ENCODE measurements around the gene ZBTB12. TPM values are rescaled to one million over a fixed set of nuclear protein-coding genes. Genes with fewer than 3 reads are reported as not detected.
"Not testable (repeated sequence)": the region's sequence is repeated elsewhere in the genome, so short reads cannot be mapped to it uniquely, and the experiment has no call there.

ZBTB12 gene
- total RNA-seq, 1 experiment from 2014 or later, result 8.7 TPM

- not testable (repeated sequence) for H3K4me3 ChIP-seq (ENCODE audit: insufficient read depth, low read depth, low read length); DNase-seq; H3K27me3 ChIP-seq (ENCODE audit: control insufficient read depth, insufficient read depth, low read length); H3K36me3 ChIP-seq (replicated peaks; ENCODE audit: control insufficient read depth, insufficient read depth, low read length)
Observed at GRCh38 chr6:31908255-31908654, 6.4 kb upstream of the ZBTB12 start.

DNA sequence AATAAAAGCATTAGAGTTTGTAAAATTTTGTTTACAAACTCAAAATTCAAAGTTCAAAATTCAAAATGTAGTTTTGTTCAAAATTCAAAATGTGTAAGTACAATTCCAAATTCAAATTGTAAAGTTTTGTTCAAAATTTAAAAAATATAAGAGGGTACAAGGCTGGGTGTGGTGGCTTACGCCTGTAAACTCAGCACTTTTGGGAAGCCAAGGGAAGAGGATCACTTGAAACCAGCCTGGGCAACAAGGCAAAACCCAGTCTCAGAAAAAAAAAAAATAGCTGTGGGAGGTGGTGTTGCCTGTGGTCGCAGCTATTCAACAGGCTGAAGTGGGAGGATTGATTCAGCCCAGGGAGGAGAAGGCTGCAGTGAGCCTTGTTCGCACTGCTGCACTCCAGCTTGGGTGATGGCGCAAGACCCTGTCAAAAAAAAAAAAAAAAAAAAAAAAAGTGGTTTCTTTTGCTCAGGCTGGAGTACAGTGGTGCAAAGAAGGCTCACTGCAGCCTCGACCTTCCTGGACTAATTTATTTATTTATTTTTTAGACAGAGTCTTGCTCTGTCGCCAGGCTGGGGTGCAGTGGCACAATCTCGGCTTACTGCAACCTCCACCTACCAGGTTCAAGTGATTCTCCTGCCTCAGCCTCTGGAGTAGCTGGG lies 5.4 kb upstream of the ZBTB12 start:
- no peaks in the 10 kb centered on the region for H3K36me3 ChIP-seq (replicated peaks; ENCODE audit: control insufficient read depth, insufficient read depth, low read length)
- no peak overlapping the region for H3K4me3 ChIP-seq (ENCODE audit: insufficient read depth, low read depth, low read length)
- H3K27me3 ChIP-seq (ENCODE audit: control insufficient read depth, insufficient read depth, low read length), result no peaks in the 10 kb centered on the region
- no peak for DNase-seq

- not testable (repeated sequence) for H3K36me3 ChIP-seq (replicated peaks; ENCODE audit: control insufficient read depth, insufficient read depth, low read length); H3K4me3 ChIP-seq (ENCODE audit: insufficient read depth, low read depth, low read length); H3K27me3 ChIP-seq (ENCODE audit: control insufficient read depth, insufficient read depth, low read length)
Observed at GRCh38 chr6:31906727-31907126, 4.8 kb upstream of the ZBTB12 start.

GRCh38 chr6:31906122-31906521 lies 4.2 kb upstream of the ZBTB12 start:
- Histone ChIP-seq H3K36me3 (replicated peaks; ENCODE audit: control insufficient read depth, insufficient read depth, low read length) (no peaks in the 10 kb centered on the region), H3K27me3 (ENCODE audit: control insufficient read depth, insufficient read depth, low read length) (no peaks in the 10 kb centered on the region), H3K4me3 (ENCODE audit: insufficient read depth, low read depth, low read length) (no peak overlapping the region)
- peak; percentile 76 for DNase-seq

More at GRCh38 chr6:31906727-31907126, 4.8 kb upstream of the ZBTB12 start:
- not testable (repeated sequence) for DNase-seq

DNA sequence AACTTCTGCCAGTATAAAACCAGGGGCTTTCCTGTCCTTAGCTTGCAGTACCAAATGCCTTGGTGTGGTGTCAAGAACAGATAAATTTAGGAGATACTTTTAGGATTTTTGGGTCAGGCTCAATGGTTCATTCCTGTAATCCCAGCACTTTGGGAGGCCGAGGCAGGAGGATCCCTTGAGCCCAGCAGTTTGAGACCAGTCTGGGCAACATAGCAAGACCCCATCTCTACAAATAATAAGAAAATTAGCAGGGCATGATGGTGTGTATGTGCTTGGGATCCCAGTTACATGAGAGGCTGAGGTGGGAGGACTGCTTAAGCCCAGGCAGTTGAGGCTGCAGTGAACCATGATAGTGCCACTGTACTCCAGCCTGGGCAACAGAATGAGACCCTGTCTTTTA lies 3.2 kb upstream of the ZBTB12 start:
- Histone ChIP-seq H3K27me3 (ENCODE audit: control insufficient read depth, insufficient read depth, low read length) (no peaks in the 10 kb centered on the region), H3K4me3 (ENCODE audit: insufficient read depth, low read depth, low read length) (no peak overlapping the region), H3K36me3 (replicated peaks; ENCODE audit: control insufficient read depth, insufficient read depth, low read length) (no peaks in the 10 kb centered on the region; the same call in 1 of the 2 replicates)
- no peak for DNase-seq

GRCh38 chr6:31903957-31904356 lies 2.1 kb upstream of the ZBTB12 start:
- Histone ChIP-seq H3K36me3 (replicated peaks; ENCODE audit: control insufficient read depth, insufficient read depth, low read length) (no peaks in the 10 kb centered on the region; the same call in 1 of the 2 replicates), H3K4me3 (ENCODE audit: insufficient read depth, low read depth, low read length) (no peak overlapping the region), H3K27me3 (ENCODE audit: control insufficient read depth, insufficient read depth, low read length) (no peaks in the 10 kb centered on the region)
- no peak for DNase-seq

DNA sequence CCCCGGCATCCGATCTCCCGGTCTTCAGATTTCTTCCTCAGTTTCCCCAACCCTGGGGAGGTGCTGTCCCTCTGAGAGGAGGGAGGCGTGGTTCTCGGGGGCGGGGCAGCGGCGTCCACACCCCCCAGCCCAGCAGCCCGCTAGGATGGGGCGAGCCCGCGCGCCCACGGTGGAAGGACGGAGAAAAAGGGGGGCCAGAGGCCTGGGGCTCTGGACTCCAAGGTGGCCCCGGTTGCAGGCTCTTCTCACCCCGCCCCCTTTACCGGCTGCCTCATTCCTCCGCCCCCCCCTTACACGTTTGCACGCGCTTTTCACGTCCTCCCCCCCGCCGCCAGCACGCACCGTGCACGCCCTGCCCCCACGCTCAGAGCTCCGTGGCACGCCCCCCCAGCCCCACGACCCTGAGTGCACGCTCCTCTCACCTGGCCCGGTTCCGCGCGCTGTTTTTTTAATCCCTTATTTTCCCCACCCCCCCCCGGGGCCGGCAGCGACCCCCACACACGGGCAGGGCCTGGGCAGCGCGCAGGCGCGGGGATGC lies 402 bp downstream of the ZBTB12 start:
- peak overlapping the region; percentile 65 for H3K4me3 ChIP-seq (ENCODE audit: insufficient read depth, low read depth, low read length)
- no peaks in the 10 kb centered on the region for H3K27me3 ChIP-seq (ENCODE audit: control insufficient read depth, insufficient read depth, low read length)
- H3K36me3 ChIP-seq (replicated peaks; ENCODE audit: control insufficient read depth, insufficient read depth, low read length), result no peaks in the 10 kb centered on the region; the same call in 1 of the 2 replicates
- DNase-seq, result peak; percentile 90

DNA sequence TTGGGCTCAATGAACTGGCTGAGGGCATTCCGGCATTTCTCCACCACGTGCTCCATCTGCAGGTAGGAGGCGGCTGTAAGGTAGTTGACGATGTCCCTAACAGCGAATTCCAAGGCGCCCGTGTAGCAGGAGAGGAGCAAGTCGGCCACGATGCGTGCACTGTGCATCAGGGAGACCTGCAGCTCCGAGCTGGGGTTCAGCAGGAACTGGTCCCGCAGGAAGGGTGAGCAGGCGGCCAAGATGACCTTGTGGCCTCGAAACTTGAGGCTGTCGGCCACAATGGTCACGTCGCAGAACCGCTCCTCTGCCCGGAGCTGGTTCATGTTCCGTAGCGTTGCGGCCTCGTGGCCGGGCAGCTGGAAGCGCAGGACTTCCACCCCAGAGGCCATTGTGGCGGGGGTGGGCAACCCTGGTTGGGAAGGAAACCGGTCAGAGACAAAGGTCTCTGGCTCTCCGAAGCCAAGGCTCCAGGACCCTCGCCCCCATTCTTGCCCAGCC lies 920 bp downstream of the ZBTB12 start:
- Histone ChIP-seq H3K27me3 (ENCODE audit: control insufficient read depth, insufficient read depth, low read length) (no peaks in the 10 kb centered on the region), H3K4me3 (ENCODE audit: insufficient read depth, low read depth, low read length) (peak overlapping the region; percentile 65)
- DNase-seq, result peak; percentile 55

DNA sequence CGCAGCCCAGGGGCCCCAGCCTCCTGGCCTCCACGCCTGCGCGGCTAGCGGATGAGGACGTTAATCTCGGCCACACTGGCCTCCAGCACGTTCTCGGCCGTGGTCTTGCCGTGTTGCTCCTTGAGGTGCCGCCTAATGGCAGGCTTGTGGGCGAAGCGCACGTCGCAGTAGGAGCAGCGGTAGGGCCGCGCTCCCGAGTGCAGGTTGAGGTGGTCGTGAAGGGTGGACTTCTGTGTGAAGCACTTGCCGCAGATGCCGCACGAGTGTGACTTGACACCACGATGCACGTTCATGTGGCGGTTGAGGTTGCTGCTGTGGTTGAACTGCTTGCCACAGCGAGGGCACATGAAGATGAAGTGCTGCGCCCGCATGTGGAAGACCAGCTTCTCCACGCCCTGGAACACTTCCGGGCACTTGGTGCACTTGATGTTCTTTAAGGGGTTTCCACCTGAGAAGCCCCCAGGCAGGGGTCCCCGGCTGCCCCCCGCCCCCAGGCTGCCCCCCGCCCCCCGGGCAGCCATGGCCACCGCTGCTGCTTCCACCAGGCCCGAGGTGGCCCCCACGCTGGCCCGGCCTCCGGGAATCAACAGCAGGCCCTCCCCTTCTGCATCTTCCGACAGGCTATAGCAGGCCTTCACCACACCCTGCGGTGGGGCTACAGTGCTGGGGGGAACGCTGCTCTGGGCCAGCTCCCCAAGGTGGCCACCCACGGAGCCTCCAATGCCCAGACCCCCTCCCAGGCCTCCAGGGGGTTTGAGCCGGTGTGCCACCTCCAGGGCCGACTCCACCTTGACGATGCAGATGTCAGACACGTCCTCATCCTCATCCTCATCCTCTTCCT lies 1.8 kb downstream of the ZBTB12 start:
- Histone ChIP-seq H3K27me3 (ENCODE audit: control insufficient read depth, insufficient read depth, low read length) (no peaks in the 10 kb centered on the region), H3K4me3 (ENCODE audit: insufficient read depth, low read depth, low read length) (no peak overlapping the region), H3K36me3 (replicated peaks; ENCODE audit: control insufficient read depth, insufficient read depth, low read length) (peaks cover 9% of the 10 kb centered on the region)
- DNase-seq, result peak; percentile 19

More for the DNA sequence above, 920 bp downstream of the ZBTB12 start:
- H3K36me3 ChIP-seq (replicated peaks; ENCODE audit: control insufficient read depth, insufficient read depth, low read length), result peaks cover 2% of the 10 kb centered on the region

GRCh38 chr6:31899215-31899614 lies 2.7 kb downstream of the ZBTB12 start:
- Histone ChIP-seq H3K27me3 (ENCODE audit: control insufficient read depth, insufficient read depth, low read length) (no peaks in the 10 kb centered on the region), H3K36me3 (replicated peaks; ENCODE audit: control insufficient read depth, insufficient read depth, low read length) (peaks cover 11% of the 10 kb centered on the region), H3K4me3 (ENCODE audit: insufficient read depth, low read depth, low read length) (no peak overlapping the region)
- DNase-seq, result no peak

DNA sequence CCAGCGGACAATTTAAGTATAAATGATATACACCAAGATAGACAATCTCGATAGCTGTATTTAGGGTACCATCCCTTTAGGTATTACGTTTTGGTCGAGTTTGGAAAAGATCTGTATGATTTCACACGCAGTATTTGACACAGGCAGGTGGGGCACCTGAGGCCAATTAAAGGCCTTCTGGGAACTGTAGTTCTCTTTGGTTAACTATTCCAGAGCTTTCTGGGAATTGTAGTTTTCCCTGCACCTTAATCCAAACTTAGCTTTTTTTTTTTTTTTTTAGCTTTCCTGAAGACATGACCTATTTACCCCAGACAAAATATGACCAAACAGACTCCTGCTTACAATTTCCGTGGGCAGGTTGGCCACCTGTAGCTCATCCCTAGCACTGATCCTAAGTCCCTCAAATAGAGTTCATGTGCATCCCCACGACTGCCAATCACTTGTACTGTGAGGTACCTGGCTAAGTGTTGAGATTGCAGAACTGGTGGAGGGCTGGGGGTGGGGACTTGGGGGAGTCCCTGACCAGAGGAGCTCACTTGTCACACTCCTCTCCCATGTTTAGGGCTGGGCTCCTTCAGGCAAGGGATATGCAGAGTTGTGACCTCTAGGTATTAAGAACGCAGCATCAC lies 3.4 kb downstream of the ZBTB12 start:
- H3K36me3 ChIP-seq (replicated peaks; ENCODE audit: control insufficient read depth, insufficient read depth, low read length), result peaks cover 11% of the 10 kb centered on the region
- DNase-seq, result peak; percentile 76
- H3K4me3 ChIP-seq (ENCODE audit: insufficient read depth, low read depth, low read length), result peak overlapping the region; percentile 87
- no peaks in the 10 kb centered on the region for H3K27me3 ChIP-seq (ENCODE audit: control insufficient read depth, insufficient read depth, low read length)

DNA sequence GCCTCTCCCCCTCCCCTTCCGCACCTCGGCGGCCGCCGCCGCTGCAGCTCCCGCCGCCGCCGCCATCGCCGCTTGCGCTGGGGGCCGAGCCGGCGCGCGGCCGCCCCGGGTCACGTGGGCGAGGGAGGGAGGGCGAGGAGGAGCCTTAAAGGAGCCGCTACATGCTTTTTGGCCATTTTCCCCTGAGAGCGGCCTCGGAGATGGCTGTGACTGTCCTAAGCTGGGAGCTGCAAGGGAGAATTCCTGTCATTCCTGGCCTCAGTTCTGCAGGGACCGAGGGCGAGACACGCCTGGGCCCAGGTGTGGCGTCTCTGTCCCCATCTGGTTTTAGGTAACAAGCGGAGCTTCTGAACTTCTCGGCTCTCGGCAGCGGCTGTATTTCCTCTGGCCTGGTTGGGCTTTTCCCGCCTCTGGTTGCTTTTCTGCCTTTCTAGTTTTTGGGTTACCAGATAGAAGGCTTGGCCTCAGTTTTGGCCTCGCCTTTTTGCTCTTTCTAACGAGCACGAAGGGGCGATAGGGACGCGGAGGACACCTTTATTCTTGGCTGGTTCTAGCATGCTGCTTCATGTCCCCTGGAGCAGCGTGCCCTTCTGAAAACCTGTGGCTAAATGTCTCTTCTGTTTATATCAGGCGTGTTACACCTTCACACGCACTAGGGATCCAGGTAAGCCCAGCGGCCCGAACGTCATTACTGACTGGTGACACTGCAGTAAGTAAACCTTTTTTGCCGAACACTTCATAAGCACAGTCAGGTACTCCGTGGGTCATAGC lies 4.1 kb downstream of the ZBTB12 start, which contains the start of gene EHMT2:
TSS of gene EHMT2 (minus strand) at position 87 of the 771 bp plus-strand sequence. CDS start at position 66, 21 bp downstream.
- DNase-seq, result peak; percentile 97
- Histone ChIP-seq H3K36me3 (replicated peaks; ENCODE audit: control insufficient read depth, insufficient read depth, low read length) (peaks cover 16% of the 10 kb centered on the region), H3K27me3 (ENCODE audit: control insufficient read depth, insufficient read depth, low read length) (no peaks in the 10 kb centered on the region), H3K4me3 (ENCODE audit: insufficient read depth, low read depth, low read length) (peak within 1 kb of the TSS; percentile 87)

DNA sequence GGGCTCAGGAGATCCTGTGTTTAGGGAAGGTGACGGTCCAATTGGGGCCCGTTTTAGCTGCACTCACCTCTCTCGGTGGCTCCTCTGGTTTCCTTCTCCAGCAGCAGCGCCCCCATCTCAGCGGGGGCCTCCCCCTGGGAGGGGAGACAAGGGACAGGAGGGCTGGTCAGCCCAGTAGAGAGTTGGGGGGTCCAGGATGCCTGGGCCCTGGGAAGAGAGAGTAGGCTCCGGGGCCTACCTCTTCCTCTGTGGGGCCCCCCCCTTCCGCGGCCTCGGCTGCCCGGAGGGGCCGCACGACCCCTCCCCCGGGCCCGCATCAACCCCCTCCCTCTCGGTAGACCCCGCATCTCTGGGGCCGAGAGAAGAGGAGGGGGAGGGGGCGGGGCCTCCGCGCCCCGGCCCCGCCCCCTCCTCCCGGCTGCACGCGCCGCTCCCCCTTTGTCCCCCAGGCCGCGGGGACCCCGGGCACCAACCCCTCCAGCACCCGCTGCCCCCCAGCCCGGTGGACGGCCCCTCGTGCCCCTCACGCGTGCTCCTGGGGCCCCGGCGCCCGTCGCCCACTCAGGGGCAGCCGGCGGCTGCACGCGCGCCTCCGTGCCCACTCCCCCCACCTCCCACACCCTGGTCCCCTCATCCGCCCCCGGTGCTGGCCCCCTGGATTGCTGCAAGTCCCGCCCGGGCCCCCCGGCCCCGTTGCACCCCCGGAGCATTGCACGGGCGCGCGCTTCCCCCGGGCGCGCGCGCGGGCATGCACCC lies 4.9 kb downstream of the ZBTB12 start:
- peak; percentile 96 for DNase-seq
- H3K27me3 ChIP-seq (ENCODE audit: control insufficient read depth, insufficient read depth, low read length), result no peaks in the 10 kb centered on the region
- H3K36me3 ChIP-seq (replicated peaks; ENCODE audit: control insufficient read depth, insufficient read depth, low read length), result peaks cover 23% of the 10 kb centered on the region
- peak overlapping the region; percentile 87 for H3K4me3 ChIP-seq (ENCODE audit: insufficient read depth, low read depth, low read length)

All from H7 (cell line).